Naive thymus-derived CD4-positive, alpha-beta T cell (primary cell): ENCODE results near the gene TET1. TPM values are rescaled to one million over a fixed set of nuclear protein-coding genes. Genes with fewer than 3 reads are reported as not detected.
A peak's percentile ranks its signal among the peaks of the same experiment; 100 is the strongest.
"Not testable (repeated sequence)": the region's sequence is repeated elsewhere in the genome, so short reads cannot be mapped to it uniquely, and the experiment has no call there.

Experiments used
- ATAC-seq: fragments of 150-1000 bp; cut with Tn5 transposase; 2 replicates; pipeline ENCODE4 v1.10.0; 2021; ENCODE audit warnings: mild to moderate bottlenecking, moderate library complexity
- CTCF ChIA-PET: fragments of 350-600 bp; sonication (Branson Sonifier 250); formaldehyde crosslinking; loops from one replicate; lab custom pipeline; 2021; ENCODE audit warnings: antibody characterized with exemption; lab: Charles Lee
- POLR2A ChIA-PET: fragments of 350-600 bp; sonication (Branson Sonifier 250); formaldehyde crosslinking; loops from one replicate; lab custom pipeline; 2021; ENCODE audit warnings: antibody characterized with exemption, inconsistent platforms; lab: Charles Lee
- DNase-seq, 9 donors: peaks; one replicate each; pipeline versions ENCODE4 v3.0.0 to v3.0.0-alpha.2; 2020 to 2022; ENCODE audit warnings: mixed read lengths in 1 of 9
- H3K27ac ChIP-seq: one replicate; pipeline ENCODE4 v1.7.0; 2013; ENCODE audit warnings: mild to moderate bottlenecking, low read depth, low read length, moderate library complexity
- H3K27me3 ChIP-seq, 2 donors: one replicate each; pipeline ENCODE4 v1.7.0; 2013; ENCODE audit warnings: low read length in 2 of 2, mild to moderate bottlenecking in 2 of 2, moderate library complexity in 2 of 2; ENCODE audit not compliant: control insufficient read depth in 2 of 2, insufficient read depth in 2 of 2
- H3K36me3 ChIP-seq, 3 experiments: 1 replicate in 2 of 3; 2 replicates in 1 of 3; pipeline ENCODE4 v1.7.0; 2013; ENCODE audit warnings: low read length in 3 of 3, mild to moderate bottlenecking in 3 of 3, moderate library complexity in 1 of 3; ENCODE audit not compliant: insufficient read depth in 3 of 3, control insufficient read depth in 2 of 3
- H3K4me1 ChIP-seq, 2 donors: one replicate each; pipeline ENCODE4 v1.7.0; 2013; ENCODE audit warnings: low read length in 2 of 2, mild to moderate bottlenecking in 2 of 2, moderate library complexity in 1 of 2; ENCODE audit not compliant: control insufficient read depth in 2 of 2, insufficient read depth in 2 of 2
- H3K4me3 ChIP-seq: 2 replicates; pipeline ENCODE4 v1.7.0; 2013; ENCODE audit warnings: mild to moderate bottlenecking, low read length
- H3K9me3 ChIP-seq, 3 experiments: 1 replicate in 2 of 3; 2 replicates in 1 of 3; pipeline ENCODE4 v1.7.0; 2013; ENCODE audit warnings: low read length in 3 of 3; ENCODE audit not compliant: control insufficient read depth in 2 of 3
- H3K27ac Mint-ChIP-seq, 9 donors: one replicate each; pipeline ENCODE4 v1.8.0; 2020 to 2022; ENCODE audit warnings: mixed read lengths in 9 of 9, mild to moderate bottlenecking in 8 of 9, moderate library complexity in 5 of 9, inconsistent platforms in 2 of 9
- H3K27me3 Mint-ChIP-seq, 5 donors: one replicate each; pipeline ENCODE4 v1.8.0; 2021 to 2022; ENCODE audit warnings: mixed read lengths in 5 of 5, mild to moderate bottlenecking in 1 of 5
- H3K36me3 Mint-ChIP-seq, 5 donors: one replicate each; pipeline ENCODE4 v1.8.0; 2020 to 2022; ENCODE audit warnings: mixed read lengths in 5 of 5, mild to moderate bottlenecking in 3 of 5, inconsistent platforms in 1 of 5
- H3K4me1 Mint-ChIP-seq, 7 donors: one replicate each; pipeline ENCODE4 v1.8.0; 2020 to 2022; ENCODE audit warnings: mixed read lengths in 7 of 7, mild to moderate bottlenecking in 3 of 7, inconsistent platforms in 1 of 7
- H3K4me3 Mint-ChIP-seq, 10 donors: one replicate each; pipeline ENCODE4 v1.8.0; 2020 to 2022; ENCODE audit warnings: mild to moderate bottlenecking in 10 of 10, mixed read lengths in 10 of 10, moderate library complexity in 6 of 10, inconsistent platforms in 2 of 10
- H3K9me3 Mint-ChIP-seq, 11 donors: one replicate each; pipeline ENCODE4 v1.8.0; 2020 to 2022; ENCODE audit warnings: mixed read lengths in 11 of 11, mild to moderate bottlenecking in 4 of 11, inconsistent platforms in 1 of 11, moderate library complexity in 1 of 11
- intact Hi-C, 2 donors: fragments of 100-400 bp; cut with micrococcal nuclease; formaldehyde crosslinking; loops; one replicate each; pipeline ENCODE4 v1.15.1; 2023
- polyA plus RNA-seq, 2 donors: library from polyadenylated mRNA; unstranded; fragments of 300-500 nt; fragmentation: Illumina TruSeq; gene quantifications; one replicate each; pipeline ENCODE4 v1.2.3, GENCODE V29; 2021
- total RNA-seq, 6 experiments: library from RNA in 5 of 6; stranded (reverse) in 5 of 6; gene quantifications; 1 replicate in 5 of 6; 2 replicates in 1 of 6; pipeline ENCODE4 v1.2.3 and lab custom pipeline; 2021 to 2026

Gene TET1
- total and polyA plus RNA-seq, 7 experiments from 2014 or later = 1.4 to 3.0 (median 2.9) TPM

GRCh38 chr10:68617691-68618090 is 57.6 kb downstream of the TET1 start:
- POLR2A ChIA-PET = not testable (repeated sequence)

GRCh38 chr10:68618234-68618633 is 58.1 kb downstream of the TET1 start:
- ChIA-PET POLR2A (no interaction called here), CTCF (interaction anchor here (0.7 kb wide), 1 partner anchor 258 kb away, joined by 3 read pairs; no protein-coding TSS in a partner anchor)
- Histone ChIP-seq H3K9me3 (no peaks in the 10 kb centered on the region), H3K4me1 (no peaks in the 10 kb centered on the region), H3K4me3 (no peak overlapping the region), H3K27me3 (no peaks in the 10 kb centered on the region), H3K27ac (no peak overlapping the region), H3K36me3 (no peaks in the 10 kb centered on the region)
- intact Hi-C loops = no loop called here
- no peak for DNase-seq
- Mint-ChIP-seq H3K4me3 (no peak overlapping the region), H3K27ac (no peak overlapping the region), H3K9me3 (no peaks in the 10 kb centered on the region), H3K27me3 (peaks cover 0 to 5% (median 0%) of the 10 kb centered on the region in 5 donors), H3K4me1 (peaks cover 0 to 8% (median 0%) of the 10 kb centered on the region in 7 donors), H3K36me3 (peaks cover 0 to 17% (median 0%) of the 10 kb centered on the region in 5 donors)
- ATAC-seq = no peak

More at GRCh38 chr10:68617691-68618090, 57.6 kb downstream of the TET1 start:
- H3K4me1 ChIP-seq, H3K9me3 Mint-ChIP-seq, intact Hi-C loops, ATAC-seq, H3K27ac Mint-ChIP-seq, H3K27me3 Mint-ChIP-seq, H3K9me3 ChIP-seq, H3K27ac ChIP-seq, H3K36me3 ChIP-seq, H3K4me3 Mint-ChIP-seq, H3K4me3 ChIP-seq, DNase-seq, H3K4me1 Mint-ChIP-seq, H3K27me3 ChIP-seq: not testable (repeated sequence)
- peaks cover 0 to 19% (median 0%) of the 10 kb centered on the region in 5 donors for H3K36me3 Mint-ChIP-seq
- CTCF ChIA-PET = interaction anchor here (0.7 kb wide), 1 partner anchor 258 kb away, joined by 3 read pairs; no protein-coding TSS in a partner anchor

- H3K36me3 Mint-ChIP-seq = peaks cover 0 to 12% (median 0%) of the 10 kb centered on the region in 5 donors
- POLR2A ChIA-PET = interaction anchor here (1.6 kb wide), 1 partner anchor 16 kb away, joined by 3 read pairs; no protein-coding TSS in a partner anchor
- intact Hi-C loops = no loop called here
Observed at GRCh38 chr10:68619595-68619994, 59.5 kb downstream of the TET1 start.

GRCh38 chr10:68625316-68625921 is 65.3 kb downstream of the TET1 start:
- Histone ChIP-seq H3K36me3 (no peaks in the 10 kb centered on the region), H3K27me3 (no peaks in the 10 kb centered on the region), H3K4me3 (no peak overlapping the region), H3K4me1 (peaks cover 19 to 20% of the 10 kb centered on the region in 2 donors), H3K9me3 (no peaks in the 10 kb centered on the region), H3K27ac (peak overlapping the region; percentile 18)
- intact Hi-C loops = loop anchor here in 1 of 2 donors (1.0 kb wide), 1 partner anchor 25 kb away; no protein-coding TSS in a partner anchor
- peaks cover 12 to 47% (median 35%) of the 10 kb centered on the region in 7 donors for H3K4me1 Mint-ChIP-seq
- peak overlapping the region in 8 of 9 donors; percentile 40 to 90 (median 74) for H3K27ac Mint-ChIP-seq
- peaks cover 0 to 5% (median 0%) of the 10 kb centered on the region in 5 donors for H3K27me3 Mint-ChIP-seq
- peaks cover 0 to 11% (median 2%) of the 10 kb centered on the region in 5 donors for H3K36me3 Mint-ChIP-seq
- H3K9me3 Mint-ChIP-seq = peaks cover 0 to under 1% (median 0%) of the 10 kb centered on the region in 11 donors
- POLR2A ChIA-PET = no interaction called here
- peak overlapping the region in 9 of 10 donors; percentile 11 to 69 (median 55) for H3K4me3 Mint-ChIP-seq
- DNase-seq (peak in 2 of 9 donors; percentile 7 to 11), ATAC-seq (no peak)
- CTCF ChIA-PET = no interaction called here

More at GRCh38 chr10:68619595-68619994, 59.5 kb downstream of the TET1 start:
- H3K4me1 ChIP-seq = no peaks in the 10 kb centered on the region
- Mint-ChIP-seq H3K9me3 (no peaks in the 10 kb centered on the region), H3K27me3 (peaks cover 0 to 5% (median 0%) of the 10 kb centered on the region in 5 donors), H3K4me3 (no peak overlapping the region), H3K4me1 (peaks cover 0 to 13% (median 2%) of the 10 kb centered on the region in 7 donors), H3K27ac (no peak overlapping the region)
- H3K9me3 ChIP-seq = no peaks in the 10 kb centered on the region
- CTCF ChIA-PET = no interaction called here
- no peak for ATAC-seq
- H3K4me3 ChIP-seq = no peak overlapping the region
- no peaks in the 10 kb centered on the region for H3K27me3 ChIP-seq
- no peak overlapping the region for H3K27ac ChIP-seq
- no peaks in the 10 kb centered on the region for H3K36me3 ChIP-seq
- DNase-seq = no peak

GRCh38 chr10:68628576-68629127 is 68.5 kb downstream of the TET1 start:
- POLR2A ChIA-PET = no interaction called here
- Mint-ChIP-seq H3K9me3 (peaks cover 0 to 2% (median 0%) of the 10 kb centered on the region in 11 donors), H3K27me3 (no peaks in the 10 kb centered on the region), H3K27ac (peak overlapping the region in 6 of 9 donors; percentile 0 to 43 (median 7)), H3K4me1 (peaks cover 12 to 41% (median 32%) of the 10 kb centered on the region in 7 donors), H3K36me3 (peaks cover 0 to 19% (median 7%) of the 10 kb centered on the region in 5 donors), H3K4me3 (peak overlapping the region in 9 of 10 donors; percentile 12 to 72 (median 58))
- DNase-seq (peak in 7 of 9 donors; percentile 11 to 54 (median 39)), ATAC-seq (no peak)
- H3K27me3 ChIP-seq = no peaks in the 10 kb centered on the region
- H3K4me1 ChIP-seq = peaks cover 19 to 20% of the 10 kb centered on the region in 2 donors
- no peak overlapping the region for H3K4me3 ChIP-seq
- no peak overlapping the region for H3K27ac ChIP-seq
- CTCF ChIA-PET = interaction anchor here (0.6 kb wide), 1 partner anchor 560 kb away, joined by 3 read pairs; no protein-coding TSS in a partner anchor
- no peaks in the 10 kb centered on the region for H3K36me3 ChIP-seq
- intact Hi-C loops = no loop called here
- H3K9me3 ChIP-seq = no peaks in the 10 kb centered on the region

GRCh38 chr10:68632271-68632560 is 72.1 kb downstream of the TET1 start:
- H3K27me3 ChIP-seq, DNase-seq, H3K36me3 ChIP-seq, ATAC-seq, H3K9me3 Mint-ChIP-seq, H3K27ac ChIP-seq, intact Hi-C loops, H3K4me3 ChIP-seq, H3K27me3 Mint-ChIP-seq, H3K9me3 ChIP-seq, H3K27ac Mint-ChIP-seq, H3K4me3 Mint-ChIP-seq: not testable (repeated sequence)
- ChIA-PET CTCF (interaction anchor here (0.6 kb wide), 1 partner anchor 43 kb away, joined by 3 read pairs; no protein-coding TSS in a partner anchor), POLR2A (interaction anchor here (0.6 kb wide), 2 partner anchors 24 to 91 kb away, joined by 3 to 6 read pairs; no protein-coding TSS in a partner anchor)
- peaks cover 0 to 20% (median 4%) of the 10 kb centered on the region in 5 donors for H3K36me3 Mint-ChIP-seq
- H3K4me1 ChIP-seq = peaks cover 10 to 11% of the 10 kb centered on the region in 2 donors
- H3K4me1 Mint-ChIP-seq = peaks cover 6 to 30% (median 19%) of the 10 kb centered on the region in 7 donors
